Measurements from ENCODE around the gene DAZAP1.

DNA sequence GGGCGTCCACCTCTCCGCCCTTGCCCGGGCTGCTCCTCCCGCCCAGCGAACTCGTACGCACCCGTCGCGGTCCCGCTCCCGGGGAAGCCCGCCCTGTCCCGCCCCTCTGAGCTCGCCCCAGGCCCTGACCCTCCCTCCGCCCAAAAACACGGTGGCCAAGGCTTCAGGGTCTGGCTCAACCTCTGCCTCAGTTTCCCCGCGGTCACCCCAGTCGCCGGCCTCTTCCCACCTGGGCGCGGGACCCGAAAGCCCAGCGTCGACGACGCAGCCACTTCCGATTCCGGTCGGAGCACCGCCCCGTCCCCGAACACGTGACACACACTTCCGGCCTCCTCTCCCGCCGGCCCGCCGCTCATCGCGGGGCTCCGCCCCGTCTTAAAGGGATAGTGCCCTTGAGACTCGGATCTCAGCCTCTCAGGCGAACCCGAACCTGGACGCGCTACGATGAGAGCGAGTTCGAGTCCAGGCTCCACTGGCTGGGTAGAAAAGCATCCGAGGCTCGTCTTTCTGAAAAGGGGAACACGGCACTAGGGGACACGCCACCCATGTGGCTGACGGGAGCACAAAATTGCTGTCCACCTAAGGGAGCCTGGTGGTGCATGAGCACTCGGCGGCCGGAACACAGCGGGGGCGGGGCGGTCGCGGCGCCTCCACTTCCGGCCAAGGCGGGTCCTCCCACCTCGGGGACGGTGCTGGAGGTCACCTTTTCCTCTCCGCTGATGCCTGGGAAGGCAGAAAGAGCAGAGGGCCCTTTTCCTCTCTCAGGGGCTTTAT is 71.7 kb downstream of the DAZAP1 start, which contains the start of gene C19orf25:
- TF ChIP-seq, protein P1, sequence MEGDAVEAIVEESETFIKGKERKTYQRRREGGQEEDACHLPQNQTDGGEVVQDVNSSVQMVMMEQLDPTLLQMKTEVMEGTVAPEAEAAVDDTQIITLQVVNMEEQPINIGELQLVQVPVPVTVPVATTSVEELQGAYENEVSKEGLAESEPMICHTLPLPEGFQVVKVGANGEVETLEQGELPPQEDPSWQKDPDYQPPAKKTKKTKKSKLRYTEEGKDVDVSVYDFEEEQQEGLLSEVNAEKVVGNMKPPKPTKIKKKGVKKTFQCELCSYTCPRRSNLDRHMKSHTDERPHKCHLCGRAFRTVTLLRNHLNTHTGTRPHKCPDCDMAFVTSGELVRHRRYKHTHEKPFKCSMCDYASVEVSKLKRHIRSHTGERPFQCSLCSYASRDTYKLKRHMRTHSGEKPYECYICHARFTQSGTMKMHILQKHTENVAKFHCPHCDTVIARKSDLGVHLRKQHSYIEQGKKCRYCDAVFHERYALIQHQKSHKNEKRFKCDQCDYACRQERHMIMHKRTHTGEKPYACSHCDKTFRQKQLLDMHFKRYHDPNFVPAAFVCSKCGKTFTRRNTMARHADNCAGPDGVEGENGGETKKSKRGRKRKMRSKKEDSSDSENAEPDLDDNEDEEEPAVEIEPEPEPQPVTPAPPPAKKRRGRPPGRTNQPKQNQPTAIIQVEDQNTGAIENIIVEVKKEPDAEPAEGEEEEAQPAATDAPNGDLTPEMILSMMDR (IDR thresholded peaks at IDR 0.05) = no peak
- no peak for TF ChIP-seq GATA2 (CRISPR knock-in tag; IDR thresholded peaks at IDR 0.05)

Measured in SK-N-SH (cell line).